Thymus (tissue), 11 donors: ENCODE data around the gene MAP3K7CL. TPM values are rescaled to one million over a fixed set of nuclear protein-coding genes. Genes with fewer than 3 reads are reported as not detected.

Experiments
- DNase-seq, 9 donors: peaks; one replicate each; pipeline ENCODE4 v3.0.0-alpha.2; 2013; ENCODE audit warnings: low spot score in 9 of 9, low read depth in 6 of 9, missing footprints in 1 of 9
- H3K27ac ChIP-seq, 2 donors: one replicate each; pipeline ENCODE4 v1.5.1; 2013; ENCODE audit warnings: control low read depth in 1 of 2, low read depth in 1 of 2, low read length in 1 of 2, mild to moderate bottlenecking in 1 of 2, moderate library complexity in 1 of 2
- H3K27me3 ChIP-seq, 2 donors: one replicate each; pipeline ENCODE4 v1.5.1; 2013; ENCODE audit warnings: low read length in 1 of 2; ENCODE audit not compliant: control insufficient read depth in 2 of 2, insufficient read depth in 1 of 2
- H3K36me3 ChIP-seq, 2 donors: one replicate each; pipeline ENCODE4 v1.5.1; 2013; ENCODE audit warnings: low read length in 1 of 2, mild to moderate bottlenecking in 1 of 2, moderate library complexity in 1 of 2; ENCODE audit not compliant: control insufficient read depth in 2 of 2, insufficient read depth in 2 of 2
- H3K4me1 ChIP-seq, 2 donors: one replicate each; pipeline ENCODE4 v1.5.1; 2013; ENCODE audit warnings: low read length in 2 of 2; ENCODE audit not compliant: control insufficient read depth in 2 of 2, insufficient read depth in 2 of 2
- H3K4me3 ChIP-seq, 2 donors: one replicate each; pipeline ENCODE4 v1.5.1; 2013; ENCODE audit warnings: low read length in 2 of 2, control low read depth in 1 of 2, mild to moderate bottlenecking in 1 of 2
- H3K9me3 ChIP-seq, 2 donors: one replicate each; pipeline ENCODE4 v1.5.1; 2013; ENCODE audit warnings: low read length in 1 of 2, mild to moderate bottlenecking in 1 of 2; ENCODE audit not compliant: control insufficient read depth in 2 of 2, insufficient read depth in 1 of 2
- WGBS: extraction: QIAGEN DNeasy Blood & Tissue Kit; methylation state at CpG from one replicate; pipeline ENCODE4 v1.1.7; 2013; 5-methylcytosine and 5-hydroxymethylcytosine counted together
- polyA plus RNA-seq: library from polyadenylated mRNA; stranded (reverse); fragments of 200-250 nt; gene quantifications from one replicate; pipeline ENCODE4 v1.2.3, GENCODE V29; 2013
- total RNA-seq: library from RNA; stranded (reverse); fragments of 120-200 nt; gene quantifications from one replicate; pipeline ENCODE4 v1.2.4, GENCODE V29; 2013
- donor health status: healthy.

Gene MAP3K7CL
- total and polyA plus RNA-seq, 2 donors, result 1.7 to 14.2 TPM

- no peak for DNase-seq
- no peak overlapping the region for H3K27ac ChIP-seq
- no peaks in the 10 kb centered on the region for H3K36me3 ChIP-seq
- H3K27me3 ChIP-seq, result no peaks in the 10 kb centered on the region
- no peaks in the 10 kb centered on the region for H3K4me1 ChIP-seq
- H3K9me3 ChIP-seq, result no peaks in the 10 kb centered on the region
- H3K4me3 ChIP-seq, result no peak overlapping the region
- WGBS, result 49% methylated on average over 1 of the region's 1 CpG
These were observed 53.6 kb downstream of the MAP3K7CL start for GRCh38 chr21:29184037-29184436.

- no peak for DNase-seq
- Histone ChIP-seq H3K36me3 (no peaks in the 10 kb centered on the region), H3K9me3 (no peaks in the 10 kb centered on the region), H3K27me3 (no peaks in the 10 kb centered on the region), H3K4me1 (no peaks in the 10 kb centered on the region), H3K4me3 (no peak overlapping the region), H3K27ac (no peak overlapping the region)
- WGBS, result 98% methylated on average over 1 of the region's 1 CpG
These were observed 54.7 kb downstream of the MAP3K7CL start for GRCh38 chr21:29185172-29185571.

GRCh38 chr21:29185633-29186032, 55.2 kb downstream of the MAP3K7CL start:
- DNase-seq, result no peak
- H3K36me3 ChIP-seq, result no peaks in the 10 kb centered on the region
- H3K9me3 ChIP-seq, result no peaks in the 10 kb centered on the region
- no peak overlapping the region for H3K27ac ChIP-seq
- no peak overlapping the region for H3K4me3 ChIP-seq
- H3K4me1 ChIP-seq, result no peaks in the 10 kb centered on the region
- WGBS, result 98% methylated on average over 4 of the region's 4 CpGs
- no peaks in the 10 kb centered on the region for H3K27me3 ChIP-seq

GRCh38 chr21:29186246-29186645, 55.8 kb downstream of the MAP3K7CL start:
- no peak for DNase-seq
- Histone ChIP-seq H3K36me3 (no peaks in the 10 kb centered on the region), H3K27ac (no peak overlapping the region), H3K4me3 (no peak overlapping the region), H3K9me3 (no peaks in the 10 kb centered on the region), H3K27me3 (no peaks in the 10 kb centered on the region), H3K4me1 (no peaks in the 10 kb centered on the region)

GRCh38 chr21:29187944-29188343, 57.5 kb downstream of the MAP3K7CL start:
- 99% methylated on average over 2 of the region's 2 CpGs for WGBS
- H3K27me3 ChIP-seq, result no peaks in the 10 kb centered on the region

DNA sequence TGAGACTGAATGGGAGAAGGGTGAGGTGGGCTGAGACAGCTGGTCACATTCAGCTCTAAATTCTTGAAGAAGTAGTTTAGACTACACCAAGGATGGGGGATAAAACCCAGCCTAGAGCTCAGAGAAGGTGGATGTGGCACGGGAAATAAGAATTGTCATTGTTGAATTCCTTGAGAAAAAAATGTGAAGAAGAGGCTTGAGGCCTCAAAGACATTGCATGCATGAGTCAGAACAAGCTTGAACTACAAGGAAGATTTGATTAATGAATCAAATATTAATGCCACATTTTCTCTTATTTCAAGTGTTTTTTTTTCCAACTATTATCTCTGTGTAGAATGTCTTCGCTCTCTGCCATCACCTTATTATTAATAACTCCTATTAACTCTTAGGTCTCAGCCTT, 58.9 kb downstream of the MAP3K7CL start:
- no peak overlapping the region for H3K27ac ChIP-seq

More at GRCh38 chr21:29187944-29188343, 57.5 kb downstream of the MAP3K7CL start:
- Histone ChIP-seq H3K27ac (no peak overlapping the region), H3K36me3 (no peaks in the 10 kb centered on the region), H3K4me3 (no peak overlapping the region), H3K4me1 (no peaks in the 10 kb centered on the region), H3K9me3 (no peaks in the 10 kb centered on the region)
- DNase-seq, result no peak

DNA sequence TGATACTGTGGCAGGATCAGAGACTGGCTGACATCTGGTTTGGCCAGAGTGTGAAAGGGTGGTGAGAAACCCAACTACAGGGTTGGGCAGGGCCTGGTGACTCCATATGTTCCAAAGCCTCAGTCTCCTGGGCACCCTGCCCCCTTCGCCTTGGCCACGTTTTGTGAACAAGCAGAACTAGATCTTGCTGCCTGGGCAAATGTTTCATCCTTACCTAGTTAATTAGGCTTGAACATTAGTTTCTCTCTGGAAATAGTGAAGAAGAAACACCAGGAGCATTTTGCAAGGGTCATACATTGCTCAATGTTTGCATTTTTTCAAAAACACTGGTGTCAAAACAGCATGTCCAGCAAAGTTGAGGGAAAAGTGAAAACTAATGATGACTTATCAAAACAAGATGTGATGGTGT, 60.5 kb downstream of the MAP3K7CL start:
- no peaks in the 10 kb centered on the region for H3K4me1 ChIP-seq
- 71% methylated on average over 2 of the region's 2 CpGs for WGBS
- no peaks in the 10 kb centered on the region for H3K27me3 ChIP-seq
- H3K4me3 ChIP-seq, result no peak overlapping the region
- no peak for DNase-seq
- H3K9me3 ChIP-seq, result no peaks in the 10 kb centered on the region
- no peaks in the 10 kb centered on the region for H3K36me3 ChIP-seq
- no peak overlapping the region for H3K27ac ChIP-seq

More for the DNA sequence above, 58.9 kb downstream of the MAP3K7CL start:
- Histone ChIP-seq H3K36me3 (no peaks in the 10 kb centered on the region), H3K9me3 (no peaks in the 10 kb centered on the region), H3K4me1 (no peaks in the 10 kb centered on the region), H3K27me3 (no peaks in the 10 kb centered on the region), H3K4me3 (no peak overlapping the region)
- 96% methylated on average over 2 of the region's 2 CpGs for WGBS
- DNase-seq, result no peak

- DNase-seq, result peak in 1 of 9 donors; percentile 15
- Histone ChIP-seq H3K4me1 (peaks cover 0 to 3% of the 10 kb centered on the region in 2 donors), H3K4me3 (peak overlapping the region in 1 of 2 donors; percentile 5), H3K27ac (no peak overlapping the region), H3K36me3 (no peaks in the 10 kb centered on the region), H3K9me3 (peaks cover 0 to 6% of the 10 kb centered on the region in 2 donors), H3K27me3 (no peaks in the 10 kb centered on the region)
- 80% methylated on average over 10 of the region's 10 CpGs for WGBS
These were observed 62.6 kb downstream of the MAP3K7CL start for GRCh38 chr21:29193072-29193471.

GRCh38 chr21:29193901-29194300, 63.5 kb downstream of the MAP3K7CL start:
- peaks cover 0 to 3% of the 10 kb centered on the region in 2 donors for H3K4me1 ChIP-seq
- no peak overlapping the region for H3K27ac ChIP-seq

GRCh38 chr21:29194342-29194741, 63.9 kb downstream of the MAP3K7CL start:
- whole genome bisulfite sequencing, result 97% methylated on average over 3 of the region's 3 CpGs
- no peaks in the 10 kb centered on the region for H3K27me3 ChIP-seq
- H3K4me3 ChIP-seq, result no peak overlapping the region
- peaks cover 0 to 6% of the 10 kb centered on the region in 2 donors for H3K9me3 ChIP-seq
- no peaks in the 10 kb centered on the region for H3K36me3 ChIP-seq
- H3K27ac ChIP-seq, result no peak overlapping the region
- peaks cover 0 to 3% of the 10 kb centered on the region in 2 donors for H3K4me1 ChIP-seq
- no peak for DNase-seq

More at GRCh38 chr21:29193901-29194300, 63.5 kb downstream of the MAP3K7CL start:
- H3K36me3 ChIP-seq, result no peaks in the 10 kb centered on the region
- H3K9me3 ChIP-seq, result peaks cover 0 to 6% of the 10 kb centered on the region in 2 donors
- WGBS, result 96% methylated on average over 6 of the region's 6 CpGs
- H3K4me3 ChIP-seq, result no peak overlapping the region
- no peaks in the 10 kb centered on the region for H3K27me3 ChIP-seq
- no peak for DNase-seq
